TTC549 (cell line): ENCODE results near the gene FAHD2A.
"Not testable (repeated sequence)": the region's sequence is repeated elsewhere in the genome, so short reads cannot be mapped to it uniquely, and the experiment has no call there.

Experiments
- FAIRE-seq: peaks from 2 replicates; lab custom pipeline; 2012; peaks lifted over from hg19 to GRCh38; lab: Jason Lieb, UNC

The FAHD2A gene

GRCh38 chr2:95390881-95391321 lies 11.6 kb upstream of the FAHD2A start:
- no peak for FAIRE-seq

DNA sequence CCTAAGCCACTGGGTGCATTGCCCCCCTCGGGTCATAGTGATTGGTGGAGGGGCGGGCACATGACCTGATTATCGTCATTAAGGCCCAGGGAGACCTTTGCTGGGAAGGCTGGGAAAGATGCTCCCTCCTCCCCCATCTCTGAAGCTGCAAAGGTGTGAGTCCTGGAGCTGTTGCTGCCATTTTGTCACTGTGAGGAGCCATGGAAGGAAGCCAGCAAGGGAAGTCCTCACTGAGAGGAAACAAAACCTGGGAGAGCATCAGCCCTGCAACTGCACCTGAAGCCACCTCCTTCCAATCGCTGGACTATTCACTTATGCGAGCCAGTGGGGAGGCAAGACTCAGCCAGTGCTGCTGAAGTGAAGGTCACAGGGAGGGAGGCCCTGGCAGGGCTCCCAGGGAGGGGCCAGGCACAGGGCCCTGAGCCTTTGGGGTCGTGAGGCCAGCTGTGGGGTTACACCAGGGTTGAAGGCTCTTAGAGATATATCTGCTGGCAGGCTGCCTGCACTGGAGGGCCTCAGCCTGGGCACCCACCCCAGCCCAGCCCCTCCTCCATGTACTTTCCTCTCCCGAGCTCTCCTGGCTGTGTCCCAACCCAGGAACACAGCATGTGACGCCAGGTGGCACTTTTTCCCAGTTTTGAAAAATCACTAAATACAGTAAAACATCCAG lies 10.7 kb upstream of the FAHD2A start:
- FAIRE-seq = no peak

- no peak for FAIRE-seq
Observed at GRCh38 chr2:95392320-95392719, 10.2 kb upstream of the FAHD2A start.

- no peak for FAIRE-seq
Observed at GRCh38 chr2:95392730-95393455, 9.6 kb upstream of the FAHD2A start.

GRCh38 chr2:95393901-95394300 lies 8.6 kb upstream of the FAHD2A start:
- FAIRE-seq = no peak

DNA sequence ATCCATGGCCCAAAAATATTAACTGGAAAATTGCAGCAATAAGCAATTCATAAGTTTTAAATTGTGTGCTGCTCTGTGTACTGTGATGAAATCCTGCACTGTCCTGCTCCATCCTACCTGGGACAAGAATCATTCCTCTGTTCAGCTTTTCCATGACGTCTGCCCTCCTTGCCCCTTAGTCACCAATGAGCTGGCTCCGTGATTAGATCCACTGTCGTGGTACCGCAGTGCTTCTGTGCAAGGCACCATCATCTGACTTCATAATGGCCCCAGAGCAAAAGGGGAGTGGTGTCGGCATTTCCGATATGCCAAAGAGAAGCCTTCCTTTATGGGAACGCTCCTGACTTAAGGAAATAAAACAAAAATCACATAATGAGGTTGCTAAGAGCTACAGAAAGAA lies 3.4 kb upstream of the FAHD2A start:
- FAIRE-seq = no peak

- no peak for FAIRE-seq
Observed at GRCh38 chr2:95401480-95401879, 1.0 kb upstream of the FAHD2A start.

DNA sequence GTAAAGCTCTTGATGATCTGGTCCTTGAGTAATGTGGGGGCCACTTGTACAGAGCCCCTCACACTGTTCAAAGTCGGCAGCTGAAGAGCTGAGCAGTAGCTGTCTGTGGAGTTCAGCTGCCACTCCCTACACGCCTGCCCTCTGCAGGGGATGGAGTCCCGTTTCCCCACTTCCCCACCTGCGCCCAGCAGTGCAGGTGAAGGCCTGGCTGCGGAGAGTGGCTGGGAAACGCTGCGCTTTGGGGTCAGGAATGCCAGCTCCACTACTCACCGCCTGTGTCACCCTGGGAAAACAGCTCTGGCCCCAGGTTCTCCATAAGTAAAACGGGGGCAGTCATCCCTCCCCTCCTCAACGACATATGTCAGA lies 521 bp upstream of the FAHD2A start:
- FAIRE-seq = not testable (repeated sequence)

- FAIRE-seq = not testable (repeated sequence)
Observed at GRCh38 chr2:95403204-95403721, 755 bp downstream of the FAHD2A start.

DNA sequence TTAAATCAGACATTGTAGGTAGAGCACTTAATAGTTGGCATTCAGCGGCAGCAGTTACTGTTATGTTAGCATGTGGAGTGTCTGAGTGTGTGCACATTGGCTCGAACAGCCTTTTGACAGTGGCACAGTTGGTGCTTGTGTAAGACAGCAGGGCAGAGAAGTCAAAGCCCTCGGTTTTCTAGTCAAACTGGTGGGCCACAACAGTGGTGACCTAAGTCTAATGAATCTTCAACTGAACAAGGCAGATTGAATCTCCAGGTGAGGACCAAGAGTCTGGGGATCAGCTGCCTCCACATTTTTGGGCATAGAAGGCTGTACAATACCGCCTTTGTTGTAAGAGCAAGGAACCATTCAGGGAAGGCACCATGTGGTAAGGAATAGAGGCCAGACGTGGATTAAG lies 1.3 kb downstream of the FAHD2A start:
- FAIRE-seq = not testable (repeated sequence)

GRCh38 chr2:95404676-95405075 lies 2.2 kb downstream of the FAHD2A start:
- not testable (repeated sequence) for FAIRE-seq

DNA sequence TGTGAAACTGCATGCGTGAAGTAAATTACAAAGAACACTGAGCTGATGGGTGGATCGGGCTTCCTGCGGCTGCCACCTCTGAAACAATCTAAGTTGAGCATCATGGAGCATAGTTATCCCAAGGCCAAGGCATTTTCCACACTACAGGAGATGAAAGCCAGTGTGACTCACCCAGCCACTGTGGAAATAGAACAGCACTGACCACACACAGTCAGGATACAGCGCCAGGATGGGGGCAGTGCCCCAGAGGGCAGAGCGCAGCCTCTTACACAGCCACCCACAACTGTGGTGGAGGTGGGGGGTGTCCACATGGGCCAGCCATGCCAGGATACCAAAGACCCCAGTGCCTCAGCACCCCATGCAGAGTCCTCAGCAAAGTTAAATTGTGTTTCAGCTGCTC lies 8.7 kb downstream of the FAHD2A start:
- FAIRE-seq = not testable (repeated sequence)

- FAIRE-seq = not testable (repeated sequence)
Observed at GRCh38 chr2:95414015-95414594, 11.6 kb downstream of the FAHD2A start.

- FAIRE-seq = not testable (repeated sequence)
Observed at GRCh38 chr2:95415138-95415537, 12.6 kb downstream of the FAHD2A start.

DNA sequence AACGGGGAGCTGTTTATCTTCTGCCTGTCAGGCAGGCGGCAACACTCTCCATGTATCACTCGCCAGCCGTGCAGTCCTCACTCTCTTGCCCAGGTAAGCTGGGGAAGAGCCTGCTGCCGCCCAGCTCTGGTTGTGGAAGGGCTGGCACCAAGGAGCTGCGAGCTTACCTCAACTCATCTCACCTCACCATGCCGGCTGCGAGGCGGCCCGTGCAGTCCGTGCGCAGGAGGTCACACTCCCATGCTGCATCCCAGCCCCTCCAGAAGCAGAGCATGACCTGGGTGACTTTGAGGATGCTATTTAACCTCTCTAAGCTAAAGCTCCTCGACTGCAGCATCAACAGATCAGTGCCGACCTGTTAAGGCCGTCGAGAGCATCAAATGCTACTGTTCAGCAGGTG lies 13.1 kb downstream of the FAHD2A start:
- FAIRE-seq = not testable (repeated sequence)

GRCh38 chr2:95427196-95427867 lies 24.8 kb downstream of the FAHD2A start:
- FAIRE-seq = not testable (repeated sequence)

DNA sequence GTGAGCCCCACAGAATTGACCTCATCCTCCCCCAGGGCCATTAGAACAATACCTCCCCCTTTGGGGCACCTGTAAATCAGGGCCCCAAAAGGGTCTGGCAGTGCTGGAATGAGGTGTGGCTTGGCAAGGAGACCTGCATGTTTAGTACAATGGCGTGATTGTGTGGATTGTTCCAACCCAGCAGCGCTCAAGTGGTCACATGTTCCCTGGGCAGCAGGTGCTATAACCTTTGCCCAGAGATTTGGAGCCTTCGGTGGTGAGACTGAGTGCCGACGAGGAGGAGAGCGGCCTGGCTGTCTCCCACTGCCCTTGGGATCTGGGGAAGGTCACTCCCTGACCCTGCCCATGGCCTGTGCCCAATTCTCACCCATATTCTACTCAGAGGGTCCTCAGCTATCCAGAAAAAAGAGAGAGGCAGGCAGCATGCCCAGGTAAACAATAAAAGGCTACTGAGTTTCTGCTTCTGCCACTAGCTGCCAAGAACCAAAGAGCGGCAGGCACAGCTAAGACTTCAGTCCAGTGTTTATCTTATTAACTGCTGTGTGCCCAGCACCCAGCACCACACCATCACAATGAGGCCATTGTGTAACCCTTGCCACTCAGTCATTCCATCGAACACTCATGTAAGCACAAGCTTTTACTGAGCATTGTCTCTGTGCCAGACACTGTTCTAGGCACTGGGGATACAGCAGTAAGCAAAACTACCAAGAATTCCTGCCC lies 27.4 kb downstream of the FAHD2A start:
- not testable (repeated sequence) for FAIRE-seq

GRCh38 chr2:95433373-95433772 lies 30.9 kb downstream of the FAHD2A start:
- FAIRE-seq = not testable (repeated sequence)

- not testable (repeated sequence) for FAIRE-seq
Observed at GRCh38 chr2:95433973-95434372, 31.5 kb downstream of the FAHD2A start.

GRCh38 chr2:95434507-95435076 lies 32.1 kb downstream of the FAHD2A start:
- FAIRE-seq = not testable (repeated sequence)

- not testable (repeated sequence) for FAIRE-seq
Observed at GRCh38 chr2:95435162-95435871, 32.8 kb downstream of the FAHD2A start.
